HCT116 (cell line): Measurements from ENCODE around the gene BLOC1S3. TPM values are rescaled to one million over a fixed set of nuclear protein-coding genes. Genes with fewer than 3 reads are reported as not detected.

Experiments used
- ATAC-seq: fragments of 200-7000 bp; cut with Tn5 transposase; 2 replicates; pipeline ENCODE4 v1.9.1; 2020; ENCODE audit warnings: mild to moderate bottlenecking, moderate library complexity
- BruUV-seq: library from RNA; stranded (reverse); fragments of 400-500 nt; replicated peaks from 2 replicates; lab custom pipeline; 2021; lab: Mats Ljungman, UMichigan
- CTCF ChIA-PET: fragments of 300-600 bp; sonication (Branson Sonifier 250); formaldehyde crosslinking; loops from one replicate; lab custom pipeline; 2021; ENCODE audit warnings: antibody characterized with exemption; lab: Charles Lee
- POLR2A ChIA-PET: fragments of 300-600, 350-600 bp; sonication (Branson Sonifier 250); formaldehyde crosslinking; loops from one replicate; lab custom pipeline; 2021; ENCODE audit warnings: antibody characterized with exemption; lab: Charles Lee
- RAD21 ChIA-PET, 2 experiments: fragments of 300-600 bp; sonication (Branson Sonifier 250); formaldehyde crosslinking; loops; one replicate each; lab custom pipeline; 2023; ENCODE audit warnings: low total read pairs in 2 of 2; ENCODE audit not compliant: uncharacterized antibody in 2 of 2, unreplicated experiment in 2 of 2, low non-redundant PET in 1 of 2; lab: Charles Lee
- DNase-seq: peaks from one replicate; pipeline ENCODE4 v3.0.0-alpha.2; 2010; ENCODE audit warnings: low read depth, low spot score
- H2AFZ ChIP-seq: fragments of 200-600 bp; shearing (Covaris generic), sonication (generic); 2 replicates; pipeline ENCODE4 v1.6.1; 2017; ENCODE audit warnings: low read depth, mixed run types, mixed read lengths, antibody characterized with exemption, low read length; ENCODE audit not compliant: poor library complexity, severe bottlenecking
- H3K27ac ChIP-seq: 2 replicates; pipeline ENCODE4 v1.5.1; 2012; ENCODE audit warnings: low read depth, low read length
- H3K27me3 ChIP-seq: fragments of 200-600 bp; sonication (generic); 2 replicates; pipeline ENCODE4 v1.6.1; 2016; ENCODE audit warnings: mixed run types, low read length, mixed read lengths; ENCODE audit not compliant: insufficient read depth
- H3K36me3 ChIP-seq, 2 experiments: fragments of 200-500 bp in 1 of 2; fragments of 200-600 bp in 1 of 2; sonication (Bioruptor generic) in 1 of 2; sonication (generic) in 1 of 2; 2 replicates each; pipeline versions ENCODE4 v1.5.1 to v1.6.1; 2014 to 2016; ENCODE audit warnings: low read length in 2 of 2, inconsistent platforms in 1 of 2, mixed read lengths in 1 of 2, mixed run types in 1 of 2; ENCODE audit not compliant: insufficient read depth in 2 of 2, control insufficient read depth in 1 of 2
- H3K4me1 ChIP-seq, 2 experiments: fragments of 200-600 bp in 1 of 2; sonication (generic) in 1 of 2; 2 replicates each; pipeline versions ENCODE4 v1.5.1 to v1.6.1; 2012 to 2017; ENCODE audit warnings: low read length in 2 of 2, inconsistent platforms in 1 of 2, mild to moderate bottlenecking in 1 of 2, mixed read lengths in 1 of 2, mixed run types in 1 of 2, moderate library complexity in 1 of 2; ENCODE audit not compliant: insufficient read depth in 2 of 2, control insufficient read depth in 1 of 2
- H3K4me2 ChIP-seq: fragments of 200-600 bp; sonication (generic); 2 replicates; pipeline ENCODE4 v1.6.1; 2017; ENCODE audit warnings: mixed run types, low read length, mixed read lengths
- H3K4me3 ChIP-seq, 2 experiments: fragments of 200-600 bp in 1 of 2; sonication (generic) in 1 of 2; replicated peaks in 1 of 2; 2 replicates each; pipeline ENCODE4 v1.5.1; 2011 to 2016; ENCODE audit warnings: low read length in 2 of 2, control low read depth in 1 of 2, low read depth in 1 of 2, mild to moderate bottlenecking in 1 of 2, mixed read lengths in 1 of 2, mixed run types in 1 of 2
- H3K79me2 ChIP-seq: fragments of 200-600 bp; sonication (generic); 2 replicates; pipeline ENCODE4 v1.6.1; 2017; ENCODE audit warnings: mild to moderate bottlenecking, mixed run types, low read length, moderate library complexity, mixed read lengths; ENCODE audit not compliant: insufficient read depth
- H3K9ac ChIP-seq: fragments of 200-600 bp; sonication (generic); 2 replicates; pipeline ENCODE4 v1.6.1; 2016; ENCODE audit warnings: low read length, mixed read lengths
- H3K9me2 ChIP-seq: fragments of 200-600 bp; sonication (generic), shearing (Covaris generic); 2 replicates; pipeline ENCODE4 v1.6.1; 2017; ENCODE audit warnings: mixed run types, mild to moderate bottlenecking, moderate library complexity; ENCODE audit not compliant: insufficient read depth
- H3K9me3 ChIP-seq, 2 experiments: fragments of 200-500 bp in 1 of 2; fragments of 200-600 bp in 1 of 2; sonication (Bioruptor generic) in 1 of 2; sonication (generic) in 1 of 2; 2 replicates each; pipeline ENCODE4 v1.6.1; 2014 to 2017; ENCODE audit warnings: low read length in 2 of 2, mixed read lengths in 2 of 2, inconsistent platforms in 1 of 2, low read depth in 1 of 2, mild to moderate bottlenecking in 1 of 2, mixed run types in 1 of 2, moderate library complexity in 1 of 2; ENCODE audit not compliant: control insufficient read depth in 1 of 2, insufficient read depth in 1 of 2
- H4K20me1 ChIP-seq: fragments of 200-600 bp; sonication (generic), shearing (Covaris generic); 2 replicates; pipeline ENCODE4 v1.6.1; 2017; ENCODE audit warnings: mixed run types, mild to moderate bottlenecking, moderate library complexity; ENCODE audit not compliant: insufficient read depth
- CEBPB ChIP-seq: IDR thresholded peaks from 2 replicates; pipeline ENCODE4 v1.6.1; 2012; ENCODE audit warnings: low read depth
- CTCF ChIP-seq, 3 experiments: fragments of 200-600 bp in 1 of 3; sonication (generic) in 1 of 3; IDR thresholded peaks in 2 of 3; conservative IDR thresholded peaks in 1 of 3; 2 replicates each; pipeline ENCODE4 v1.5.1; 2012 to 2017; ENCODE audit warnings: low read depth in 2 of 3, low read length in 2 of 3, antibody characterized with exemption in 1 of 3, borderline replicate concordance in 1 of 3, control low read depth in 1 of 3, mild to moderate bottlenecking in 1 of 3, mixed read lengths in 1 of 3, mixed run types in 1 of 3, moderate library complexity in 1 of 3; ENCODE audit not compliant: insufficient read depth in 1 of 3
- EZH2 ChIP-seq: fragments of 200-600 bp; sonication (generic); IDR thresholded peaks from 2 replicates; pipeline ENCODE4 v1.6.1; 2017; ENCODE audit warnings: antibody characterized with exemption, mixed run types
- FOSL1 ChIP-seq: IDR thresholded peaks from 2 replicates; pipeline ENCODE4 v1.6.1; 2012; ENCODE audit warnings: low read depth
- JUND ChIP-seq: IDR thresholded peaks from 2 replicates; pipeline ENCODE4 v1.6.1; 2012
- MAX ChIP-seq: IDR thresholded peaks from 2 replicates; pipeline ENCODE4 v1.6.1; 2012
- POLR2A ChIP-seq: IDR thresholded peaks from 2 replicates; pipeline ENCODE4 v1.7.0; 2011; ENCODE audit warnings: borderline replicate concordance; ENCODE audit not compliant: insufficient read depth, insufficient read length; ENCODE audit errors: extremely low read depth
- POLR2AphosphoS5 ChIP-seq: IDR thresholded peaks from 2 replicates; pipeline ENCODE4 v1.6.1; 2011; ENCODE audit warnings: mild to moderate bottlenecking, low read depth, low read length, moderate library complexity
- SIN3A ChIP-seq: IDR thresholded peaks from 2 replicates; pipeline ENCODE4 v1.6.1; 2012; ENCODE audit warnings: low read depth
- SP1 ChIP-seq: IDR thresholded peaks from 2 replicates; pipeline ENCODE4 v1.6.1; 2012; ENCODE audit warnings: low read depth
- SRF ChIP-seq: IDR thresholded peaks from 2 replicates; pipeline ENCODE4 v1.6.1; 2012; ENCODE audit warnings: low read depth
- YY1 ChIP-seq: IDR thresholded peaks from 2 replicates; pipeline ENCODE4 v1.6.1; 2011; ENCODE audit warnings: low read length, low read depth, moderate library complexity, mild to moderate bottlenecking; ENCODE audit not compliant: insufficient replicate concordance; ENCODE audit errors: extremely low read depth
- ZBTB33 ChIP-seq: IDR thresholded peaks from 2 replicates; pipeline ENCODE4 v1.6.1; 2011; ENCODE audit warnings: mild to moderate bottlenecking, low read length, moderate library complexity; ENCODE audit not compliant: insufficient replicate concordance; ENCODE audit errors: extremely low read depth
- intact Hi-C: fragments of 100-400 bp; cut with micrococcal nuclease; formaldehyde crosslinking; loops from 2 replicates; pipeline ENCODE4 v1.10.0; 2022
- total RNA-seq: library from RNA; stranded (reverse); gene quantifications from one replicate; pipeline ENCODE4 v1.2.1, GENCODE V29; 2021; ENCODE audit not compliant: unreplicated experiment

BLOC1S3 gene
- total RNA-seq, 1 experiment from 2014 or later = 12.2 TPM

GRCh38 chr19:45162608-45163143 is 15.9 kb upstream of the BLOC1S3 start:
- intact Hi-C loops = no loop called here
- no peak overlapping the region for H3K4me2 ChIP-seq

More at GRCh38 chr19:45162608-45163143, 15.9 kb upstream of the BLOC1S3 start:
- Histone ChIP-seq H3K36me3 (no peaks in the 10 kb centered on the region), H3K4me3 (no peak overlapping the region), H3K4me1 (peaks cover 22 to 36% of the 10 kb centered on the region in 2 experiments), H3K79me2 (no peaks in the 10 kb centered on the region), H3K27me3 (no peaks in the 10 kb centered on the region), H3K9me3 (no peaks in the 10 kb centered on the region), H2AFZ (no peak overlapping the region), H3K27ac (no peak overlapping the region), H3K9me2 (no peaks in the 10 kb centered on the region), H4K20me1 (no peaks in the 10 kb centered on the region), H3K9ac (no peak overlapping the region)
- POLR2A ChIA-PET = no interaction called here
- RAD21 ChIA-PET = no interaction called here
- ATAC-seq (no peak), DNase-seq (no peak)
- no peak for TF ChIP-seq EZH2
- no peak for TF ChIP-seq YY1
- no peak for TF ChIP-seq ZBTB33
- no peak for TF ChIP-seq CTCF (IDR thresholded peaks at IDR 0.05 in 2 of 3, conservative IDR thresholded peaks at IDR 0.05 in 1 of 3; ENCODE audit: borderline replicate concordance in 1 of 3, insufficient read depth in 1 of 3, low read depth in 2 of 3, low read length in 2 of 3)
- no peak for TF ChIP-seq JUND
- no peak for TF ChIP-seq MAX
- no peak for TF ChIP-seq SP1
- no peak for TF ChIP-seq POLR2AphosphoS5
- no peak for TF ChIP-seq SIN3A
- TF ChIP-seq FOSL1 = no peak
- TF ChIP-seq CEBPB = no peak
- TF ChIP-seq POLR2A = no peak
- no peak for TF ChIP-seq SRF
- CTCF ChIA-PET = no interaction called here
- BruUV-seq = no TSS peak
